Uterus (tissue), 4 donors: Measurements from ENCODE around the gene STUB1. TPM values are rescaled to one million over a fixed set of nuclear protein-coding genes. Genes with fewer than 3 reads are reported as not detected.

Experiments
- DNase-seq, 2 donors: peaks; one replicate each; pipeline ENCODE4 v3.0.0-alpha.2; 2019 to 2020
- H3K27ac ChIP-seq, 2 donors: fragments of 200-600 bp; sonication (generic); 1 replicate in 1 of 2; 2 replicates in 1 of 2; pipeline ENCODE4 v1.5.1; 2016 to 2018
- H3K27me3 ChIP-seq, 2 donors: fragments of 200-600 bp; sonication (generic); one replicate each; pipeline ENCODE4 v1.5.1; 2018 to 2019; ENCODE audit warnings: control low read depth in 1 of 2
- H3K36me3 ChIP-seq, 2 donors: fragments of 200-600 bp; sonication (generic); one replicate each; pipeline ENCODE4 v1.5.1; 2019; ENCODE audit warnings: control low read depth in 1 of 2
- H3K4me1 ChIP-seq, 2 donors: fragments of 200-600 bp; sonication (generic); one replicate each; pipeline ENCODE4 v1.5.1; 2018 to 2019; ENCODE audit warnings: control low read depth in 1 of 2
- H3K4me3 ChIP-seq, 2 donors: fragments of 200-600 bp; sonication (generic); 1 replicate in 1 of 2; 2 replicates in 1 of 2; pipeline ENCODE4 v1.5.1; 2018 to 2019; ENCODE audit warnings: mild to moderate bottlenecking in 1 of 2
- H3K9me3 ChIP-seq, 2 donors: fragments of 200-600 bp; sonication (generic); one replicate each; pipeline ENCODE4 v1.5.1; 2019; ENCODE audit warnings: control low read depth in 1 of 2
- CTCF ChIP-seq, 4 experiments: fragments of 200-600 bp in 2 of 4; fragments of 450-650 bp in 2 of 4; sonication (generic) in 2 of 4; IDR thresholded peaks; one replicate each; pipeline ENCODE4 v1.5.1; 2016 to 2019; ENCODE audit warnings: antibody characterized with exemption in 4 of 4, mild to moderate bottlenecking in 2 of 4, moderate library complexity in 1 of 4
- POLR2A ChIP-seq, 2 donors: fragments of 450-650 bp; IDR thresholded peaks; one replicate each; pipeline ENCODE4 v1.6.1; 2016; ENCODE audit warnings: antibody characterized with exemption in 2 of 2, mild to moderate bottlenecking in 1 of 2, moderate library complexity in 1 of 2
- intact Hi-C: fragments of 100-400 bp; cut with DNase I; formaldehyde crosslinking; loops from one replicate; pipeline ENCODE4 v1.15.1; 2023; ENCODE audit warnings: low total_unique reads
- total RNA-seq, 4 donors: library from RNA; depleted of rRNA in 3 of 4; stranded (reverse); fragments of >200 nt in 3 of 4; gene quantifications; one replicate each; pipeline versions ENCODE4 v1.1.0 to v1.2.4, GENCODE V29; 2014 to 2023
- donor health status: DM: yes; HTN: yes; CAD: no.

The STUB1 gene
- total RNA-seq, 4 donors from 2014 or later: 62.7 to 212 (median 93.3) TPM

GRCh38 chr16:678858-679813 lies 1.1 kb upstream of the STUB1 start:
- no peak for TF ChIP-seq CTCF (IDR thresholded peaks at IDR 0.05)
- no peaks in the 10 kb centered on the region for H3K9me3 ChIP-seq
- peaks cover 0 to 34% of the 10 kb centered on the region in 2 donors for H3K4me1 ChIP-seq
- peak overlapping the region; percentile 65 to 96 for H3K27ac ChIP-seq
- H3K27me3 ChIP-seq: no peaks in the 10 kb centered on the region
- H3K4me3 ChIP-seq: peak overlapping the region; percentile 43 to 82
- peak; percentile 70 to 73 for DNase-seq
- H3K36me3 ChIP-seq: no peaks in the 10 kb centered on the region
- intact Hi-C loops: no loop called here

DNA sequence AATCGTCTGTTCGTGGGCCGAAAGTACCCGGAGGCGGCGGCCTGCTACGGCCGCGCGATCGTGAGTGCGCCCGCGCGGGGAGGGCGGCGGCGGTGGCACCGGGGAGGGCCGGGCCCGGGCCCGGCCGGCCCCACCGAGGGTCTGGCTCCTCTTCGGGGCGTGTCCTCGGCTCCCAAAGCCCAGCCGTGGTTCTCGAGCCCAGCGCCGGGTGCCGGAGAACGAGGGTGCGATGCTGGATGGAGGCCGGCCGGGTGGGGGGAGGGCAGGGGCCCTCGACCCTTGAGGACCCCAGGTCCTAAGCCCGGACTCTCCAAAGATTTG lies 375 bp downstream of the STUB1 start:
- peaks cover 0 to 34% of the 10 kb centered on the region in 2 donors for H3K4me1 ChIP-seq
- DNase-seq: no peak

GRCh38 chr16:680967-681745 lies 946 bp downstream of the STUB1 start:
- DNase-seq: no peak
- no peaks in the 10 kb centered on the region for H3K36me3 ChIP-seq
- H3K9me3 ChIP-seq: no peaks in the 10 kb centered on the region
- H3K4me1 ChIP-seq: peaks cover 0 to 29% of the 10 kb centered on the region in 2 donors
- TF ChIP-seq CTCF (IDR thresholded peaks at IDR 0.05): no peak
- no peaks in the 10 kb centered on the region for H3K27me3 ChIP-seq
- H3K27ac ChIP-seq: peak overlapping the region; percentile 86 to 96
- peak overlapping the region; percentile 39 to 82 for H3K4me3 ChIP-seq
- intact Hi-C loops: no loop called here

More for the DNA sequence above, 375 bp downstream of the STUB1 start:
- TF ChIP-seq CTCF (IDR thresholded peaks at IDR 0.05): no peak
- no peak for TF ChIP-seq POLR2A (IDR thresholded peaks at IDR 0.05)
- no peaks in the 10 kb centered on the region for H3K27me3 ChIP-seq
- H3K4me3 ChIP-seq: peak overlapping the region; percentile 39 to 82
- peak overlapping the region; percentile 86 to 96 for H3K27ac ChIP-seq
- H3K36me3 ChIP-seq: no peaks in the 10 kb centered on the region
- no peaks in the 10 kb centered on the region for H3K9me3 ChIP-seq
- intact Hi-C loops: no loop called here

GRCh38 chr16:681746-682427 lies 1.7 kb downstream of the STUB1 start:
- Histone ChIP-seq H3K4me1 (peaks cover 0 to 29% of the 10 kb centered on the region in 2 donors), H3K27me3 (no peaks in the 10 kb centered on the region), H3K9me3 (no peaks in the 10 kb centered on the region), H3K27ac (no peak overlapping the region), H3K36me3 (no peaks in the 10 kb centered on the region), H3K4me3 (no peak overlapping the region)
- TF ChIP-seq POLR2A (IDR thresholded peaks at IDR 0.05) (no peak), CTCF (IDR thresholded peaks at IDR 0.05) (no peak)
- DNase-seq: no peak
- intact Hi-C loops: no loop called here
